A673 (cell line): ENCODE results near the gene ITK.

Experiments
- EZH2 ChIP-seq: fragments of 200-600 bp; sonication (generic); IDR thresholded peaks from 2 replicates; pipeline ENCODE4 v1.6.1; 2017; ENCODE audit warnings: borderline replicate concordance, low read depth, mild to moderate bottlenecking, mixed read lengths, antibody characterized with exemption, low read length; ENCODE audit not compliant: poor library complexity, severe bottlenecking
- TF ChIP-seq, protein P1 (sequence below): fragments of 300-800, 200-600 bp; sonication (generic); conservative IDR thresholded peaks from 2 replicates; pipeline ENCODE4 v1.5.1; 2017; ENCODE audit warnings: low read depth, mild to moderate bottlenecking, antibody characterized with exemption, low read length, moderate library complexity, mixed read lengths

DNA sequence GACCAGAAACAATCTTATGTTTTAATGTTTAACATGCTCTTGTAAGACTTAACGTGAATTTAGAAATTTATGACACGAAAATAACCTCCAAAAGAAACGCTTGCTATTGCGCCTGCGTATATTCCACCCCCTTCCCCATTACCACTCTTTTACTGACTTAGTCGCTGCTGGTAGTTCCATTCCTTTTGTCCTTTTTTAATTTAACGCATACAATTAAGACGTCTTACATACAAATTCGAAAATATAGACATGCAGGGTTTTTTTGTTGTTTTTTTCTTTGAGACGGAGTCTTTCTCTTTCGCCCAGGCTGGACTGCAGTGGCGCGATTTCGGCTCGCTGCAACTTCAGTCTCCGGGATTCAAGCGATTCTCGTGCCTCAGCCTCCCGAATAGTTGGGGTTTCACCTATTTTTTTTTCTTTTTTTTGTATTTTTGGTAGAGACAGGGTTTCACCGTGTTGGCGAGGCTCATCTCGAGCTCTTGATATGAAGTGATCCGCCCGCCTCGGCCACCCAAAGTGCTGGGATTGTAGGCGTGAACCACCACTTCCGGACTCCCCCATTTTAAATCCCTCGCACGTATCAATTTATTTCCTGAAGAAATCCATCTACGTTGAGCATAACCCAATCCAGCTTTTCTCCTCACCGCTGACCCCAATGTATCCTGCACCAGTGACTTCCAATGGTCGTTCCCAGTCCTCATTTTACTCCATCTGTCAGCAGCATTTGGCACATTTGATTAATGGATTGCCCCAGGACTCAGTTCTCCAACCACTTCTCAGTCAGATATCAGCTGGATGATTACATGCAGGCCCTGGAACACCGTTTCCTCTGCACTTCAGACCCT is 37.3 kb upstream of the ITK start:
- TF ChIP-seq, protein P1, sequence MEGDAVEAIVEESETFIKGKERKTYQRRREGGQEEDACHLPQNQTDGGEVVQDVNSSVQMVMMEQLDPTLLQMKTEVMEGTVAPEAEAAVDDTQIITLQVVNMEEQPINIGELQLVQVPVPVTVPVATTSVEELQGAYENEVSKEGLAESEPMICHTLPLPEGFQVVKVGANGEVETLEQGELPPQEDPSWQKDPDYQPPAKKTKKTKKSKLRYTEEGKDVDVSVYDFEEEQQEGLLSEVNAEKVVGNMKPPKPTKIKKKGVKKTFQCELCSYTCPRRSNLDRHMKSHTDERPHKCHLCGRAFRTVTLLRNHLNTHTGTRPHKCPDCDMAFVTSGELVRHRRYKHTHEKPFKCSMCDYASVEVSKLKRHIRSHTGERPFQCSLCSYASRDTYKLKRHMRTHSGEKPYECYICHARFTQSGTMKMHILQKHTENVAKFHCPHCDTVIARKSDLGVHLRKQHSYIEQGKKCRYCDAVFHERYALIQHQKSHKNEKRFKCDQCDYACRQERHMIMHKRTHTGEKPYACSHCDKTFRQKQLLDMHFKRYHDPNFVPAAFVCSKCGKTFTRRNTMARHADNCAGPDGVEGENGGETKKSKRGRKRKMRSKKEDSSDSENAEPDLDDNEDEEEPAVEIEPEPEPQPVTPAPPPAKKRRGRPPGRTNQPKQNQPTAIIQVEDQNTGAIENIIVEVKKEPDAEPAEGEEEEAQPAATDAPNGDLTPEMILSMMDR = no peak
- TF ChIP-seq EZH2 = no peak
